ENCODE data around the gene AKAP8L. TPM values are rescaled to one million over a fixed set of nuclear protein-coding genes. Genes with fewer than 3 reads are reported as not detected.
A peak's percentile ranks its signal among the peaks of the same experiment; 100 is the strongest.

Gene AKAP8L
- total and polyA plus RNA-seq, 5 donors: 64.4 to 106 (median 85.2) TPM

GRCh38 chr19:15430526-15431120 lies 11.8 kb upstream of the AKAP8L start:
- intact Hi-C loops (cut with DNase I): no loop called here
- WGBS: 79% methylated on average over 10 of the region's 10 CpGs
- H3K4me3 ChIP-seq (ENCODE audit: low read length): no peak overlapping the region

GRCh38 chr19:15429825-15430467 lies 11.2 kb upstream of the AKAP8L start:
- no peak overlapping the region for H3K4me3 ChIP-seq (ENCODE audit: low read length)
- ATAC-seq: no peak
- intact Hi-C loops (cut with DNase I): no loop called here
- H3K9me3 ChIP-seq (ENCODE audit: control insufficient read depth, low read length): no peaks in the 10 kb centered on the region
- H3K27ac ChIP-seq (ENCODE audit: low read length): no peak overlapping the region
- 85% methylated on average over 24 of the region's 24 CpGs for WGBS
- peaks cover 11% of the 10 kb centered on the region for H3K4me1 ChIP-seq (ENCODE audit: control insufficient read depth, insufficient read depth, low read length)
- no peaks in the 10 kb centered on the region for H3K27me3 ChIP-seq (ENCODE audit: control insufficient read depth, insufficient read depth)
- DNase-seq: peak in 1 of 3 donors; percentile 47

More at GRCh38 chr19:15430526-15431120, 11.8 kb upstream of the AKAP8L start:
- DNase-seq (peak in 1 of 3 donors; percentile 38), ATAC-seq (no peak)
- H3K9me3 ChIP-seq (ENCODE audit: control insufficient read depth, low read length): no peaks in the 10 kb centered on the region
- H3K27ac ChIP-seq (ENCODE audit: low read length): no peak overlapping the region
- no peaks in the 10 kb centered on the region for H3K27me3 ChIP-seq (ENCODE audit: control insufficient read depth, insufficient read depth)
- peaks cover 11% of the 10 kb centered on the region for H3K4me1 ChIP-seq (ENCODE audit: control insufficient read depth, insufficient read depth, low read length)

- H3K27ac ChIP-seq (ENCODE audit: low read length): no peak overlapping the region
- no peaks in the 10 kb centered on the region for H3K9me3 ChIP-seq (ENCODE audit: control insufficient read depth, low read length)
- DNase-seq (peak in 2 of 3 donors; percentile 58 to 69), ATAC-seq (no peak)
- peaks cover 11% of the 10 kb centered on the region for H3K4me1 ChIP-seq (ENCODE audit: control insufficient read depth, insufficient read depth, low read length)
- intact Hi-C loops (cut with DNase I): no loop called here
- no peak overlapping the region for H3K4me3 ChIP-seq (ENCODE audit: low read length)
- no peaks in the 10 kb centered on the region for H3K27me3 ChIP-seq (ENCODE audit: control insufficient read depth, insufficient read depth)
- WGBS: 72% methylated on average over 22 of the region's 22 CpGs
Measured at GRCh38 chr19:15428956-15429824, 10.4 kb upstream of the AKAP8L start.

GRCh38 chr19:15427991-15428471 lies 9.2 kb upstream of the AKAP8L start:
- intact Hi-C loops (cut with DNase I): no loop called here
- 94% methylated on average over 35 of the region's 35 CpGs for WGBS
- Histone ChIP-seq H3K4me1 (ENCODE audit: control insufficient read depth, insufficient read depth, low read length) (peaks cover 11% of the 10 kb centered on the region), H3K27me3 (ENCODE audit: control insufficient read depth, insufficient read depth) (no peaks in the 10 kb centered on the region), H3K27ac (ENCODE audit: low read length) (no peak overlapping the region), H3K9me3 (ENCODE audit: control insufficient read depth, low read length) (no peaks in the 10 kb centered on the region), H3K4me3 (ENCODE audit: low read length) (no peak overlapping the region)
- peak in 2 of 3 donors; percentile 59 to 63 for DNase-seq
- no peak for ATAC-seq

GRCh38 chr19:15427350-15427700 lies 8.5 kb upstream of the AKAP8L start:
- Histone ChIP-seq H3K27me3 (ENCODE audit: control insufficient read depth, insufficient read depth) (no peaks in the 10 kb centered on the region), H3K4me3 (ENCODE audit: low read length) (no peak overlapping the region), H3K4me1 (ENCODE audit: control insufficient read depth, insufficient read depth, low read length) (peaks cover 11% of the 10 kb centered on the region), H3K9me3 (ENCODE audit: control insufficient read depth, low read length) (no peaks in the 10 kb centered on the region), H3K27ac (ENCODE audit: low read length) (no peak overlapping the region)
- intact Hi-C loops (cut with DNase I): no loop called here
- ATAC-seq (no peak), DNase-seq (peak in 1 of 3 donors; percentile 49)
- WGBS: 97% methylated on average over 25 of the region's 25 CpGs

- H3K9me3 ChIP-seq (ENCODE audit: control insufficient read depth, low read length): no peaks in the 10 kb centered on the region
- DNase-seq: peak in 2 of 3 donors; percentile 32 to 48
- peaks cover 11% of the 10 kb centered on the region for H3K4me1 ChIP-seq (ENCODE audit: control insufficient read depth, insufficient read depth, low read length)
- WGBS: 87% methylated on average over 16 of the region's 16 CpGs
- no peak overlapping the region for H3K4me3 ChIP-seq (ENCODE audit: low read length)
- H3K27me3 ChIP-seq (ENCODE audit: control insufficient read depth, insufficient read depth): no peaks in the 10 kb centered on the region
- no peak for ATAC-seq
- intact Hi-C loops (cut with DNase I): no loop called here
- H3K27ac ChIP-seq (ENCODE audit: low read length): no peak overlapping the region
Measured at GRCh38 chr19:15426485-15427349, 7.9 kb upstream of the AKAP8L start.

- H3K4me3 ChIP-seq (ENCODE audit: low read length): no peak overlapping the region
- peak in 2 of 3 donors; percentile 29 to 41 for DNase-seq
Measured at GRCh38 chr19:15425321-15425950, 6.6 kb upstream of the AKAP8L start.

GRCh38 chr19:15424692-15425272 lies 6.0 kb upstream of the AKAP8L start:
- intact Hi-C loops (cut with DNase I): no loop called here
- Histone ChIP-seq H3K4me3 (ENCODE audit: low read length) (no peak overlapping the region), H3K27me3 (ENCODE audit: control insufficient read depth, insufficient read depth) (no peaks in the 10 kb centered on the region), H3K4me1 (ENCODE audit: control insufficient read depth, insufficient read depth, low read length) (peaks cover 1% of the 10 kb centered on the region), H3K27ac (ENCODE audit: low read length) (no peak overlapping the region), H3K9me3 (ENCODE audit: control insufficient read depth, low read length) (no peaks in the 10 kb centered on the region)
- WGBS: 97% methylated on average over 38 of the region's 38 CpGs
- DNase-seq: peak in 2 of 3 donors; percentile 47 to 59
- no peak for ATAC-seq

More at GRCh38 chr19:15425321-15425950, 6.6 kb upstream of the AKAP8L start:
- no peak overlapping the region for H3K27ac ChIP-seq (ENCODE audit: low read length)
- intact Hi-C loops (cut with DNase I): no loop called here
- no peaks in the 10 kb centered on the region for H3K27me3 ChIP-seq (ENCODE audit: control insufficient read depth, insufficient read depth)
- peaks cover 1% of the 10 kb centered on the region for H3K4me1 ChIP-seq (ENCODE audit: control insufficient read depth, insufficient read depth, low read length)
- 96% methylated on average over 36 of the region's 36 CpGs for WGBS
- H3K9me3 ChIP-seq (ENCODE audit: control insufficient read depth, low read length): no peaks in the 10 kb centered on the region
- ATAC-seq: no peak

- Histone ChIP-seq H3K4me1 (ENCODE audit: control insufficient read depth, insufficient read depth, low read length) (peaks cover 1% of the 10 kb centered on the region), H3K9me3 (ENCODE audit: control insufficient read depth, low read length) (no peaks in the 10 kb centered on the region), H3K27ac (ENCODE audit: low read length) (no peak overlapping the region), H3K4me3 (ENCODE audit: low read length) (no peak overlapping the region), H3K27me3 (ENCODE audit: control insufficient read depth, insufficient read depth) (no peaks in the 10 kb centered on the region)
- WGBS: 96% methylated on average over 13 of the region's 13 CpGs
- intact Hi-C loops (cut with DNase I): no loop called here
- ATAC-seq: no peak
- peak in 2 of 3 donors; percentile 49 to 57 for DNase-seq
Measured at GRCh38 chr19:15424121-15424520, 5.3 kb upstream of the AKAP8L start.

- 99% methylated on average over 6 of the region's 6 CpGs for WGBS
- no peak overlapping the region for H3K4me3 ChIP-seq (ENCODE audit: low read length)
- no peaks in the 10 kb centered on the region for H3K9me3 ChIP-seq (ENCODE audit: control insufficient read depth, low read length)
- peak in 2 of 3 donors; percentile 20 to 45 for DNase-seq
- intact Hi-C loops (cut with DNase I): no loop called here
- H3K4me1 ChIP-seq (ENCODE audit: control insufficient read depth, insufficient read depth, low read length): peaks cover 1% of the 10 kb centered on the region
- no peaks in the 10 kb centered on the region for H3K27me3 ChIP-seq (ENCODE audit: control insufficient read depth, insufficient read depth)
- no peak overlapping the region for H3K27ac ChIP-seq (ENCODE audit: low read length)
- no peak for ATAC-seq
Measured at GRCh38 chr19:15423130-15423529, 4.3 kb upstream of the AKAP8L start.

Measured in right cardiac atrium (tissue), 5 donors.